Stimulated activated CD8-positive, alpha-beta memory T cell treated with anti-CD3 and anti-CD28 coated beads, Interleukin-12 subunit alpha, Interleukin-12 subunit beta, amount 100 ng/mL, for 24 hours (primary cell): ENCODE data around the gene NTSR1.

Source experiments
- DNase-seq: peaks from one replicate; pipeline ENCODE4 v3.0.0-alpha.2; 2020; ENCODE audit errors: extremely low read depth

The NTSR1 gene

GRCh38 chr20:62739581-62740285 is 31.1 kb downstream of the NTSR1 start:
- no peak for DNase-seq

GRCh38 chr20:62740286-62741141 is 31.9 kb downstream of the NTSR1 start:
- peak; percentile 53 for DNase-seq

- no peak for DNase-seq
Measured at GRCh38 chr20:62741191-62741691, 32.6 kb downstream of the NTSR1 start.

GRCh38 chr20:62741701-62742491 is 33.3 kb downstream of the NTSR1 start:
- DNase-seq = no peak

GRCh38 chr20:62742550-62742949 is 33.9 kb downstream of the NTSR1 start:
- no peak for DNase-seq

GRCh38 chr20:62742979-62743776 is 34.5 kb downstream of the NTSR1 start:
- no peak for DNase-seq

GRCh38 chr20:62743777-62744317 is 35.2 kb downstream of the NTSR1 start:
- DNase-seq = no peak

- DNase-seq = no peak
Measured at GRCh38 chr20:62744741-62745191, 36.1 kb downstream of the NTSR1 start.

GRCh38 chr20:62745279-62745951 is 36.8 kb downstream of the NTSR1 start:
- DNase-seq = no peak

GRCh38 chr20:62745952-62746288 is 37.3 kb downstream of the NTSR1 start:
- no peak for DNase-seq

- DNase-seq = no peak
Measured at GRCh38 chr20:62748311-62748710, 39.7 kb downstream of the NTSR1 start.

GRCh38 chr20:62749851-62750445 is 41.3 kb downstream of the NTSR1 start:
- DNase-seq = no peak

- DNase-seq = no peak
Measured at GRCh38 chr20:62751551-62752150, 43.0 kb downstream of the NTSR1 start.

- no peak for DNase-seq
Measured at GRCh38 chr20:62752181-62752670, 43.6 kb downstream of the NTSR1 start.

- DNase-seq = no peak
Measured at GRCh38 chr20:62752671-62753501, 44.2 kb downstream of the NTSR1 start.

GRCh38 chr20:62753626-62754025 is 45.0 kb downstream of the NTSR1 start:
- no peak for DNase-seq

GRCh38 chr20:62754122-62754990 is 45.7 kb downstream of the NTSR1 start:
- DNase-seq = no peak

- no peak for DNase-seq
Measured at GRCh38 chr20:62754991-62755356, 46.3 kb downstream of the NTSR1 start.
